ENCODE measurements around the gene DHRS2.

DNA sequence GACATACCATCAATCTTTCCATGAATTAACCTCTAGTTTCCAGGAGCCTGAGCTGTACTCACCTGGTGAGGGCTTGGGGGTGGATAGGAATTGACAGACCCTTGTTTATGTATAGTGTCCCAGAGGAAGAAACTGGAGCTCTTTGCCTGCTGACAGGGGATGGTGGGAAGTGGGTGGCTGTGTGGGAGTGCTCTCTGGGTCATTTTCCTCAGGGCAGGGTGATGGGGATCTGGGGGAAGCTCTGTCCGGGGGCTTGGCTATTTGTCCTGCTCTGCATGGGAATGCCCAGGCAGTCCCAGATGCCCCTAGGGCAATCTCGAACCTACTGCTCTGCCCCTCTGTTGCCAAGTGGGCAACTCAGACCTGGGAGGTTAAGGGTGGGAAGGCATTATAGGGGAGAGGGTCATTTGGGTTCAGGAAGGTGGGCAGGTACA lies 21.8 kb upstream of the DHRS2 start:
- TF ChIP-seq POLR2A (IDR thresholded peaks at IDR 0.05): no peak
- TF ChIP-seq, protein P1, sequence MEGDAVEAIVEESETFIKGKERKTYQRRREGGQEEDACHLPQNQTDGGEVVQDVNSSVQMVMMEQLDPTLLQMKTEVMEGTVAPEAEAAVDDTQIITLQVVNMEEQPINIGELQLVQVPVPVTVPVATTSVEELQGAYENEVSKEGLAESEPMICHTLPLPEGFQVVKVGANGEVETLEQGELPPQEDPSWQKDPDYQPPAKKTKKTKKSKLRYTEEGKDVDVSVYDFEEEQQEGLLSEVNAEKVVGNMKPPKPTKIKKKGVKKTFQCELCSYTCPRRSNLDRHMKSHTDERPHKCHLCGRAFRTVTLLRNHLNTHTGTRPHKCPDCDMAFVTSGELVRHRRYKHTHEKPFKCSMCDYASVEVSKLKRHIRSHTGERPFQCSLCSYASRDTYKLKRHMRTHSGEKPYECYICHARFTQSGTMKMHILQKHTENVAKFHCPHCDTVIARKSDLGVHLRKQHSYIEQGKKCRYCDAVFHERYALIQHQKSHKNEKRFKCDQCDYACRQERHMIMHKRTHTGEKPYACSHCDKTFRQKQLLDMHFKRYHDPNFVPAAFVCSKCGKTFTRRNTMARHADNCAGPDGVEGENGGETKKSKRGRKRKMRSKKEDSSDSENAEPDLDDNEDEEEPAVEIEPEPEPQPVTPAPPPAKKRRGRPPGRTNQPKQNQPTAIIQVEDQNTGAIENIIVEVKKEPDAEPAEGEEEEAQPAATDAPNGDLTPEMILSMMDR (IDR thresholded peaks at IDR 0.05): no peak
